Fibroblast of skin of right quadriceps (primary cell): ENCODE measurements around the gene ZNF592.
"Not testable (repeated sequence)": the region's sequence is repeated elsewhere in the genome, so short reads cannot be mapped to it uniquely, and the experiment has no call there.

ENCODE experiments used
- DNase-seq: peaks from one replicate; pipeline ENCODE4 v3.0.0-alpha.2; 2013

The ZNF592 gene

DNA sequence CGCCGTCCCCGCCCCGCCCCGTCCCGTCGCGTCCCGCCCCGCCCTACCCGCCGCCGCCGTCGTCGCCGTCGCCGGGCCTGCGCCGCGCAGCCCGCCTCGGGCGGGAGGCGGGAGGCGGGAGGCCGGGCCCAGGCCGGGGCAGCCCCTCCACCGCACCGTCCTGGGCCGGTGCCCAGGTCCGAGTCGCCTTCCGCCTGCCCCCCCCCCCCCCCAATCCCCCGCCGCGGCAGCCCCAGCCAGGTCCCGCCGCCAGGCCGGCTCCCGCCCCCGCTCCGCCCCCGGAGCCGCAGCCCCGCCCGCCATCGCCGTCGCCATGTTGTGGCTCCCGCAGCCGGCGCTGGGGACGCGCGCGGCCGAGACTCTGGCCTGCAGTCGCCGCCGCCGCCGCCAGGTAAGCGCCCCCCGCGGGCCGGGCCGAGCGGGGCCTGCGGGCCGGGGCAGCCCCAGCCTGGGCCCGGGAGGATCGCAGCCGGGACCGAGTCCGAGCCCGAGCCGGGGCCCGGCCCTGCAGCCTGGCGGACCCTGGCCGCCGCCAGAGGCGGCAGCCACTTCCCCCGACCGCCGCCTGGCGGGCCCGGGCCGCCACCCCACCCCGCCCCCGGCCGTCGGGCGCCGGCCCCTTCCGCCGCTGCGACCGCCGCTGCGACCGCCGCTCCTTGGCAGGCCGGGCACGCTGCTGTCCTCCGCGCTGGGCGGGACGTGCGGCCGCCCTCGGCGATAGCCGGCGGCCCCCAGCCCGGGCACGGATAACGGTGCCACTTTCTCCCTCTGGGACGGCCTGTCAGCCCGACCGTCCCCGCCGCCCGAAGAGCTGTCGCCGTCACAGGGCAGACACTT lies at the start of gene ZNF592:
Gene ZNF592, plus strand, starts transcription at position 319 of the 837 bp plus-strand sequence. CDS start 34,084 bp downstream, outside the sequence.
- peak; percentile 71 for DNase-seq

- DNase-seq, result no peak
Measured at GRCh38 chr15:84699538-84700191, 48.7 kb upstream of the ZNF592 start.

- no peak for DNase-seq
Measured at GRCh38 chr15:84702961-84703482, 45.4 kb upstream of the ZNF592 start.

DNA sequence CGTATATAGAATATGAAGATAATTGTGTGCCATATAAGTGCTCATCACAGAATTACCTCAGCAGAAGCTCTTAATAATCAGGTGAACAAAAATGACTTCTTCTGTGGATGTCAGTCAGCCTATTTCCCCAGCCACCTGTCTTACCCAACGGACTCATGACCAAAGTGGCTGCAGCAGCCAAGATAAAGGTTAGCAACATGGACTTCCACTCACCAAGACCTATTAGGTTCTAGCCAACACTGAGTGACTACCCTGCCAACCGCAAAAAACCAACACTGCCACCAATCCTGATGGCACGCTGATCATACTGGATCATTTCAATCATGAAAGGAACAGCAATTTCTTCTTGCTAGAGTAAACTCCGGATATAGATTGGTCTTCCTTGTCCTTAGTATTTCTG lies 44.6 kb upstream of the ZNF592 start:
- DNase-seq, result no peak

- DNase-seq, result no peak
Measured at GRCh38 chr15:84714372-84714771, 34.0 kb upstream of the ZNF592 start.

- DNase-seq, result no peak
Measured at GRCh38 chr15:84714821-84715220, 33.6 kb upstream of the ZNF592 start.

- DNase-seq, result peak; percentile 18
Measured at GRCh38 chr15:84715441-84716035, 32.9 kb upstream of the ZNF592 start.

- peak; percentile 91 for DNase-seq
Measured at GRCh38 chr15:84716036-84716732, 32.2 kb upstream of the ZNF592 start, which contains the start of gene SEC11A. Gene SEC11A (minus strand): TSS chr15:84716139. CDS start chr15:84716075, 64 bp downstream.

- DNase-seq, result no peak
Measured at GRCh38 chr15:84721371-84721770, 27.0 kb upstream of the ZNF592 start.

DNA sequence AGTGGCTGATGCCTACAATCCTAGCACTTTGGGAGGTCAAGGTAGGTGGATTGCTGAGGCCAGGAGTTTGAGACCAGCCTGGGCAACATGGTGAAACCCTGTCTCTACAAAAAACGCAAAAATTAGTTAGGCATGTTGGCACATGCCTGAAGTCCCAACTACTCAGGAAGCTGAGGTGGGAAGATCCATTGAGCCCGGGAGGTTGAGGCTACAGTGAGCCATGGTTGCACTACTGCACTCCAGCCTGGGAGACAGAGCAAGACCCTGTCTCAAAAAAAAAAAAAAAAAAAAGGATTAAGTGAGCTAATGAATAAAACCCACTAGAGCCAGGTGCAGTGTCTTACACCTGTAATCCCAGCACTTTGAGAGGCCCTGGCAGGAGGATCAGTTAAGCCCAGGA lies 25.8 kb upstream of the ZNF592 start:
- no peak for DNase-seq

DNA sequence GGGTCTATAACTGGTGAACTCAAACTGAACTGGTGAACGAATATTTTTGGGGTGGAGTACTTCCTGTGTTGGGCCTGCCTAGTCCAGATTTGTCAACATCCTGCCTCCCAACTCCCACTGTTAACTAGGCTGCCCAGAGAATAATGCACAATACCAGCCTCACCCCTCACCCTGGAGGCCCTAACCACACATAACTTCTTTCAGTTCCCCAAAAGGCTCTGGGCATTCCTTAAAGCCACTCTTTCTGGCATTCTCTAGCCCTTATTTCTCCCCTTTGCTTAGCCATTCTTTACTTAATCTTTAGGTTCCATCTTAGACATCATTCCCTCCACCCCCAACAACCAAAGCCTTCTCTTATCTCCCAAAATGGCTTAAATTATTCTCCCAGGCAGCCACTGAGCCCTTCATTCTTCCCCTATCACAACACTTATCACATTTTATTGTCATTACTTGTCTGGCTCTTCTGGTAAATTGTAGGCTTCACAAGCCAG lies 23.3 kb upstream of the ZNF592 start:
- peak; percentile 35 for DNase-seq

DNA sequence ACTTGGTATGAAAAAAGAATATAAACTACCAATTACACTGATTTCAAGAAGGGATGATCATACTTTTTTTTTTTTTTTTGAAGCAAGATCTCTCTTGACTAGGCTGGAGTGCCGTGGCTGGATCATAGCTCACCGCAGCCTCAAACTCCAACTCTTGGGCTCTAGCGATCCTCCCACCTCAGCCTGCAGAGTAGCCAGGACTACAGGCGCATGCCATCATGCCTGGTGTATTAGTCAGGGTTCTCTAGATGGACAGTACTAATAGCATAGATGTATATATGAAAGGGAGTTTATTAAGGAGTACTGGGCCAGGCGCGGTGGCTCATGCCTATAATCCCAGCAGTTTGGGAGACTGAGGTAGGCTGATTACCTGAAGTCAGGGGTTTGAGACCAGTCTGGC lies 21.0 kb upstream of the ZNF592 start:
- DNase-seq, result no peak

DNA sequence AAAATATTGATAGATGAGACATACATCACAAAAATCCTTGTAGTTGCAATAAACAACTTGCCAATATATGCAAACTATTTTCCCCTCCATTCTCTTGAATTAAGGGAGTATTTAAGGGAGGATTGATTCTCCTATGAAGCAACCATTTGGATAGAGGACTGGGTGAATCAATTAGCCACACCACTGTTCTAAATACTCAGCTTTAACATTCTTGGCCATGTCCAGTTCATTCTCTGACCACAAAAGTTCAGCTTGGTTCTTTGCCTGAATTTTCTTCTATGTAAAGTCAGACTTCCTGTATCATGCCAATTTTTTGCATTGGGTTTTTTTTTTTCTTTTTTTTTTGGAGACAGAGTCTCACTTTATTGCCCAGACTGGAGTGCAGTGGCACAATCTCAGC lies 16.6 kb upstream of the ZNF592 start:
- DNase-seq, result peak; percentile 32

DNA sequence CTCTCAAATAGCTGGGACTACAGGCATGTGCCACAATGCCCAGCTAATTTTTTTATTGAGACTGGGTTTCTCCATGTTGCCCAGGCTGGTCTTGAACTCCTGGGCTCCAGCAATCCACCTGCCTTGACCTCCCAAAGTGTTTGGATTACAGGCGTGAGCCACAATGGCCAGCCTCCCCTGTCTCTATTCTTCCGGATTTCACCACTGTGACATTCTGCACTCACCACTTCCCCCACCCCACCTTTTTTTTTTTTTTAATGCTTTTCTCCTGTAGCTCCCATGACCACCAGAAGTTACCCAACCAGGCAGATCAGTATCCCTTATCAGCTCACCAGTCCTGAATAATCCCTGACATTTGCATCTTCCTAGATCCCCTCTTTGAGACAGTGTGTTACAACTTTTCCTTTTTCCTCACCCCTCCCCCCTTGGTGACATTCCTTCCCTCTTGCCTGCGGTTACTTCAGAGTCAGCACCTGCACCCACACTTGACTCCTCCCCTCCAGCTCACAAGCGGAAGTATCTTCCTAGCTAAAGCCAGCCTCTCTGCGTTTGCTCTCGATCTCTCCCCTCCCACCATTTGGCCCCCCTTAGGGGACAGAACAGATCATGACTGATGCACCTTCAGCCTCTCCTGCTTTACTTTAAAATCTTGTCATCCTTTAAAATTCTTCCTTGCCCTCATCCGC lies 13.5 kb upstream of the ZNF592 start:
- DNase-seq, result peak; percentile 41

DNA sequence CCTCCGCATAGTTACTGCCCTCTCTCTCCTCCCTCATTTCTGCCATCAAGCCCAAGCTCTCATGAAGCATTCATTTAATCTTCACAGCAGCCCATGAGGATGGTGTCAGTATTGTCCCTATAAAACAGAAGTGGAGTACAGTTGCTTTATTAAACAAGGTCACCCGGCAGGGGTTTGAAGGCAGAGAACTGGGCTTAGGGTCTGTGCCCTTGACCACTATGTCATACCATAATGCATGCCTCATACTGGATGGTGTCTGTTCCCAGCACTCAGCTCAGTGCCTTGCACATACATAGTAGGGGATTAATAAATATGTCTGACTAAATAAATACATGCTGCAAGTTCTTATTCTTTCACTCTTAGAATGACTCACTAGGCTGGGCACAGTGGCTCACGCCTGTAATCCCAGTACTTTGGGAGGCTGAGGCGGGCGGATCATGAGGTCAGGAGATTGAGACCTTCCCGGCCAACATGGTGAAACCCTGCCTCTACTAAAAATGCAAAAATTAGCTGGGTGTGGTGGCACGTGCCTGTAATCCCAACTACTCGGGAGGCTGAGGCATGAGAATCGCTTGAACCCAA lies 12.8 kb upstream of the ZNF592 start:
- DNase-seq, result not testable (repeated sequence)

- no peak for DNase-seq
Measured at GRCh38 chr15:84736375-84736774, 12.0 kb upstream of the ZNF592 start.

DNA sequence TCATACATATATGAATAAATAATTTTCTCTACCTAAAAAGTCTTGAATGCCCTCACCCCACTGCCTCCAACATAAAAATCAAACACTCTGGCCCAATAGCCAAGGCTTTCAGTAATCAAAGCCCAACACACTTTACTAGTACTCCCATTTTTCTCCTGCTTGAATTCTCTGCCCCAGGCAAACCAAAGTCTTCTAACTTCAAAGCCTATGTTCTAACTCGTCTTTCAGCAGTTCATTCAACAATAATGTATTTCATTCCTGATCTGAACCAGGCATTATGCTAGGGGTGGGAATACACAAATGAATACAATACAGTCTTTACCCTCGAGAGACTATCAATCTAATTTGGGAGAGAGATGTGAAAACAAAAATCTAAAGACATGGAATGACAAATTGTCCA lies 11.4 kb upstream of the ZNF592 start:
- DNase-seq, result no peak

DNA sequence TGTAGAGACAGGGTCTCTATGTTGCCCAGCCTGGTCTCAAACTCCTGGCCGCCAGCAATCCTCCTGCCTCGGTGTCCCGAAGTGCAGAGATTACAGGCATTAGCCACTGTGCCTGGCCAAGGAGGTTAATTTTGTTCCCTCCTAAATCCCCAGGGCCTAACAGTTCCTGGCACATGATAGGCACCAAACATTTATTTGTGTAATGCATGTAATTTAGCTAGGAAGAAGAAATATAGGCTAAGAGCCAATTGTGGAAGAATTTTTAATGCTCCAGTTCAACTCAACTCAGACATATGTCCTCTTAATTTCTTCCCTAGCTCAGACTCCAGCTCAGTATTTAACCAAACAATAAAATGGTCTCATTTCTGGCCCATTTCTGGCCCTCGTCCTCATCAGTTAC lies 7.7 kb upstream of the ZNF592 start:
- no peak for DNase-seq

DNA sequence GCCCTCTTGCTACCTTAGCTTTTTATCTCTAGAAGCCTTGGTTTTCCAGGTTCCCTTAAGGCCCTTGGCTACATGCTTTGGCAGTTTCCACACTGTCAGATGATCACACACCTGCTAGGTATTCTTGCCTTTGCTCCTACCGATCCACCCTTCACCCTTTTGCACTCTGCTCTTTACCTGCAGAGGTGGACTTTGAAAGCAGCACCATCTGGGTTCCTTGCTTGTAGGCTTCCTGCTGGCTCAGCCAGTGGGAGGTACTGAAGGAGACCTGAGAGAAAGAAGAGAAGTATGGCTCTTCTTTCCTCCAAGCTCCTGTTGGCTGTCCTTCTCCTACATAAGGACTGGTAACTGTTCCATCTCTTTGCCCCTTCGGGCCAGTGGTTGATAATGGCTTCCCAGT lies 7.3 kb upstream of the ZNF592 start:
- no peak for DNase-seq

DNA sequence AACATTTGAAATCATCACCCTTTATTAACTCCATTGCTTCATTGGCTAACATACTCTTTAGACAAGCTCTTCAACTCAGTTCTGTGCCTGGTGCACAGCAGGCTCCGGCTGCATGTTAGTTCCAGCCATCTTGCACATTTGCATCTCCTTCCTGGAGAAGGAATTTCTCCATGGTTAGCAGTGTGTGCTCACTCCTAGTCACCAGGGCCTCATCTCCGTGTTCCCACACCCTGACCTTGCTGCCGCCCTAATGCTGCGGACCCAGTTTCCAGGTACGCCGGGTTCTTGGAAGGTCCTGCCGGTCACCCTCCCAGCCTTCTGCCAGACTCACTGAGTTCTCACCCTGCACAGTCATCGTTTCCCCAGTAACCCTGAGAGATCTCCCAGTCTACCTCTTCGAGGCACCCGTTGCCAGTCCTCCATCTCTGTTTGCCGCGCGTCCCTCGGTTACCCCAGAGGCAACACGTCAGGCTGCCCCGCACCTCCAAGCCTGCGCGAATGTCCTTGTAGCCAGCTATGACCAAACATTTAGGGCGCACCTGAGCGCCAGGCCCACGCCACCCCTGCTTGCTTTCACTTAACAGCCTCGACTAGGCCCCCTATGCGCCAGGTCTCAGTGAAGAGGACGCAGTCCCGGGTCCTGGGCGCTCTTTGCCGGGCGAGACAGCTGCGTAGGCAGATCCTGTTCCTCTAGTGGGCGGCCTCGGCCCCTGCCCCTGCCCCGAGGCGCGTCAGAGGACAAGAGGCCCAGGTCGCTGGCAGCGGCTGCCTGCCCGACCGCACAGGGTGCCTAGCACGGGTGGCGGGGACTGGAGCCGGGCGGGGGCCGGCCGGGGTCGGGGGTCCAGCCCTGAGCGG lies 747 bp upstream of the ZNF592 start:
- peak; percentile 61 for DNase-seq
